Omental fat pad (tissue), 4 donors: ENCODE data around the gene PSMC1. TPM values are rescaled to one million over a fixed set of nuclear protein-coding genes. Genes with fewer than 3 reads are reported as not detected.

Experiments
- ATAC-seq: fragments of 150-250 bp; one replicate; pipeline ENCODE4 v1.9.1; 2016; ENCODE audit warnings: mild to moderate bottlenecking, moderate library complexity; ENCODE audit not compliant: low FRiP score
- DNase-seq: peaks from one replicate; pipeline ENCODE4 v3.0.0-alpha.2; 2019; ENCODE audit warnings: low spot score
- total RNA-seq, 4 donors: library from RNA; depleted of rRNA; stranded (reverse); fragments of >200 nt; gene quantifications; one replicate each; pipeline ENCODE4 v1.1.0, GENCODE V29; 2016
- TF ChIP-seq, protein P1 (sequence below), 3 donors: fragments of 450-650 bp; IDR thresholded peaks; one replicate each; pipeline ENCODE4 v1.5.1; 2016 to 2017; ENCODE audit warnings: antibody characterized with exemption in 3 of 3, mild to moderate bottlenecking in 3 of 3, moderate library complexity in 2 of 3

PSMC1 gene
- total RNA-seq, 4 donors from 2014 or later = 96.5 to 138 (median 115) TPM

DNA sequence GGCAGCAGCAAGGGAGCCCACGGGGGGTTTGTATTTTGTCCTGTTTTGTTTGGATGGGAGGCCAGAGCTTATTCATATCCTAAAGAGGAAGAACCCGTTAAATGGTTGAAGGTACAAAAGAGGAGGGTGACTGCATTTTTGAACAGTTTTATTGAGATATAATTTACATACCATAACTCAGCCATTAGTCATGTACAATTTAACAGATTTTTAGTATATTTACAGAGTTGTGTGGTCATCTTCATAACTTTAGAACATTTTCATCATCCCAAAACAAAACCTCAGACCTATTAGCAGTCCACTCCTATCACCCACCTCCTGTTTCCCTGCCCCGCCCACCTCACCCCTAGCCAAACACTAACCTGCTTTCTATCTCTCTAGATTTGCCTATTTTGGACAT lies 62.8 kb downstream of the PSMC1 start:
- DNase-seq = no peak
- TF ChIP-seq, protein P1, sequence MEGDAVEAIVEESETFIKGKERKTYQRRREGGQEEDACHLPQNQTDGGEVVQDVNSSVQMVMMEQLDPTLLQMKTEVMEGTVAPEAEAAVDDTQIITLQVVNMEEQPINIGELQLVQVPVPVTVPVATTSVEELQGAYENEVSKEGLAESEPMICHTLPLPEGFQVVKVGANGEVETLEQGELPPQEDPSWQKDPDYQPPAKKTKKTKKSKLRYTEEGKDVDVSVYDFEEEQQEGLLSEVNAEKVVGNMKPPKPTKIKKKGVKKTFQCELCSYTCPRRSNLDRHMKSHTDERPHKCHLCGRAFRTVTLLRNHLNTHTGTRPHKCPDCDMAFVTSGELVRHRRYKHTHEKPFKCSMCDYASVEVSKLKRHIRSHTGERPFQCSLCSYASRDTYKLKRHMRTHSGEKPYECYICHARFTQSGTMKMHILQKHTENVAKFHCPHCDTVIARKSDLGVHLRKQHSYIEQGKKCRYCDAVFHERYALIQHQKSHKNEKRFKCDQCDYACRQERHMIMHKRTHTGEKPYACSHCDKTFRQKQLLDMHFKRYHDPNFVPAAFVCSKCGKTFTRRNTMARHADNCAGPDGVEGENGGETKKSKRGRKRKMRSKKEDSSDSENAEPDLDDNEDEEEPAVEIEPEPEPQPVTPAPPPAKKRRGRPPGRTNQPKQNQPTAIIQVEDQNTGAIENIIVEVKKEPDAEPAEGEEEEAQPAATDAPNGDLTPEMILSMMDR (IDR thresholded peaks at IDR 0.05) = no peak
- ATAC-seq = no peak

GRCh38 chr14:90319634-90320541 lies 63.5 kb downstream of the PSMC1 start:
- DNase-seq (no peak), ATAC-seq (no peak)
- TF ChIP-seq, protein P1 (IDR thresholded peaks at IDR 0.05) = no peak

DNA sequence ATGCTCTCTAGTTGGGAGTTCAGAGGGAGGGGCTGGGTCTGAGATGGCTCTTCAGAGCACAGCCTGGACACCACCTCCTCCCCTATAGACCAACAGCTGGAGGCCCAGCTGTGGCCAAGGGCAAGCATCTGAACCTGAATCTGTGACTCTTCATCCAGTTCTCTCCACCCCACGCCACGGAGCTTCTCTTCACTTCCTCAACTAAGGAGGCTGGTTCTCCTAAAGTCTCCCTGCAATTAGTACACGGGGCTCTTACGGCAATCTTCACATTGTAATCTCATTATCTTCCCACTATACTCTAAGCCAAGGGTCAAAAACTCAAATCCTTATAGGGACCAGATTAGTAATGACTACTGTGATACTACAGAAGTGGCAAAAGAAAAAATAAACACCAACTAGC lies 65.5 kb downstream of the PSMC1 start:
- no peak for DNase-seq
- TF ChIP-seq, protein P1 (IDR thresholded peaks at IDR 0.05) = no peak
- no peak for ATAC-seq

Other genes starting within 250 kb of the PSMC1 start
- gene KCNK13, start 194.6 kb upstream of the PSMC1 start, total RNA-seq = 1 to 10 TPM in 2 of 4 donors, under 1 TPM in 1, not detected in 1; 0.28 to 5.9 (median 2.0) TPM
- gene NRDE2, start 75.4 kb downstream of the PSMC1 start, total RNA-seq = 10 to 100 TPM in 2 of 4 donors, 1 to 10 TPM in 2; 6.3 to 15.4 (median 8.9) TPM
- 100 to 1,000 TPM; 286 to 443 (median 356) TPM for gene CALM1, start 140.5 kb downstream of the PSMC1 start, total RNA-seq